Measurements from ENCODE around the gene PDE2A.

PDE2A gene

DNA sequence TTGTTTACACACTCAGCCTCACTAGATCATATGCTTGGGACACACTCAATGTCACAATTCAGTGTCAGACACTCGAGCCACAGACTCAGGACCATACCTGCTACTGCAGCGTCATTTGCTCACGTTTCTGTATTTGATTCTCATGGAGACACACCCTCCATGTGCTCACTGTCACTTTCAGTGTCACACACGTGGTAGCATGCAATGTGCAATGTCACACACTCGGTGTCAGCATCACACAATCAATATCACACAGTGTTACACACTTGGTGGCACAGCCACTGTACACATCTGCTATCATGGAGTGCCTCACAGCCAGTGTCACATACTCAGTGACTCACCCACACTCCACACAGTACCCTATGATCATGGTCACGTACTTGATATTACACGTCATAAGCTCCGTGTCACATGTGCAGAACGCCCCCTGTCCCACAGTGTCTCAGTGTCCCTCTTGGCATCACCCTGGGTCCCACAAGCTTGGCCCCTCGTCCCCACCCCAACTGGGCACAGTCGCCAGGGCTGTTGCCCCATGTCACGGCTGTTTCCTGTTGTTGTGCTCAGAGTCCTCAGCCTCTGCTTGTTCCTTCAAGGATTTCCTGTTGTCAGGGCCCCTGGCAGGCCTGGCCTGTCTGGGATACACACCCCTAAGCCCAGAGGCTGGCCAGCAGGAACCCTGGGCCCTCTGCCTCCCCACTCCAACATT lies 49.6 kb downstream of the PDE2A start:
- no peak for DNase-seq
- H3K9ac ChIP-seq (ENCODE audit: low read depth, low read length) = no peak overlapping the region
- no peaks in the 10 kb centered on the region for H3K79me2 ChIP-seq (ENCODE audit: insufficient read depth, low read length)
- H3K4me1 ChIP-seq (ENCODE audit: insufficient read depth, low read length) = no peaks in the 10 kb centered on the region
- H3K27me3 ChIP-seq (ENCODE audit: insufficient read depth, low read length, poor library complexity) = peaks cover 12% of the 10 kb centered on the region
- H3K4me3 ChIP-seq (ENCODE audit: low read depth in 1 of 2, low read length in 2 of 2) = no peak overlapping the region
- ATAC-seq (ENCODE audit: insufficient read depth, low read depth) = no peak
- no peak overlapping the region for H3K27ac ChIP-seq (ENCODE audit: low read length)
- no peak for TF ChIP-seq EZH2 (IDR thresholded peaks at IDR 0.05; ENCODE audit: borderline replicate concordance, low read depth, low read length, severe bottlenecking)
- TF ChIP-seq, protein P1, sequence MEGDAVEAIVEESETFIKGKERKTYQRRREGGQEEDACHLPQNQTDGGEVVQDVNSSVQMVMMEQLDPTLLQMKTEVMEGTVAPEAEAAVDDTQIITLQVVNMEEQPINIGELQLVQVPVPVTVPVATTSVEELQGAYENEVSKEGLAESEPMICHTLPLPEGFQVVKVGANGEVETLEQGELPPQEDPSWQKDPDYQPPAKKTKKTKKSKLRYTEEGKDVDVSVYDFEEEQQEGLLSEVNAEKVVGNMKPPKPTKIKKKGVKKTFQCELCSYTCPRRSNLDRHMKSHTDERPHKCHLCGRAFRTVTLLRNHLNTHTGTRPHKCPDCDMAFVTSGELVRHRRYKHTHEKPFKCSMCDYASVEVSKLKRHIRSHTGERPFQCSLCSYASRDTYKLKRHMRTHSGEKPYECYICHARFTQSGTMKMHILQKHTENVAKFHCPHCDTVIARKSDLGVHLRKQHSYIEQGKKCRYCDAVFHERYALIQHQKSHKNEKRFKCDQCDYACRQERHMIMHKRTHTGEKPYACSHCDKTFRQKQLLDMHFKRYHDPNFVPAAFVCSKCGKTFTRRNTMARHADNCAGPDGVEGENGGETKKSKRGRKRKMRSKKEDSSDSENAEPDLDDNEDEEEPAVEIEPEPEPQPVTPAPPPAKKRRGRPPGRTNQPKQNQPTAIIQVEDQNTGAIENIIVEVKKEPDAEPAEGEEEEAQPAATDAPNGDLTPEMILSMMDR (IDR thresholded peaks at IDR 0.05; ENCODE audit: borderline replicate concordance, extremely low read depth, low read length, poor library complexity, severe bottlenecking) = no peak
- H4K20me1 ChIP-seq (ENCODE audit: insufficient read depth, low read length) = 0 out of 2 replicates have a peak, but pooled peaks cover 3% of the 10 kb centered on the region
- H3K36me3 ChIP-seq (ENCODE audit: insufficient read depth, low read length) = no peaks in the 10 kb centered on the region
- no peak overlapping the region for H3K4me2 ChIP-seq (ENCODE audit: insufficient read depth, low read length)
- H2AFZ ChIP-seq (ENCODE audit: low read depth, low read length) = no peak overlapping the region
- H3K9me3 ChIP-seq (ENCODE audit: insufficient read depth, low read length, severe bottlenecking) = no peaks in the 10 kb centered on the region

DNA sequence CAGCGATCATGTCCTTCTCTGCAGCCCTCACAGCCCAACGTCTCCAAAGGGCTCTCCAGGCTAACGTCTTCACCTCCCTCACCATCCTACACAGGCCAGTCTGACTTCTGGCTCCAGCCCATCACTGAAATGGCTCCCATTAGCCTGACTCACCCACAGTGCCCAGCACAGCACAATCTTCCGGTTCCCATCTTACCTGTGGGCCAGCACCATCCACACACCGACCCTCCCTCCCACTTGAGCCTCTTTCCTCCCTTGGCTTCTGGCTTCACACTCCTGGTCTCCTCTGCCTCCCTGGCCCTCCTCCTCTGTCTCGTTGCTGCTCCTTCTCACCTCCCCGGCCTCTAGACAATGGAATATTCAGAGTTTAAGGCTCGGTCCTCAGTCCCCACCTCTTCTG lies 51.2 kb downstream of the PDE2A start:
- no peak overlapping the region for H3K9ac ChIP-seq (ENCODE audit: low read depth, low read length)
- no peak overlapping the region for H3K4me3 ChIP-seq (ENCODE audit: low read depth in 1 of 2, low read length in 2 of 2)
- DNase-seq (no peak), ATAC-seq (ENCODE audit: insufficient read depth, low read depth) (no peak)
- H3K4me2 ChIP-seq (ENCODE audit: insufficient read depth, low read length) = no peak overlapping the region
- H3K27ac ChIP-seq (ENCODE audit: low read length) = no peak overlapping the region
- no peak overlapping the region for H2AFZ ChIP-seq (ENCODE audit: low read depth, low read length)
- H4K20me1 ChIP-seq (ENCODE audit: insufficient read depth, low read length) = 0 out of 2 replicates have a peak, but pooled peaks cover 3% of the 10 kb centered on the region
- no peaks in the 10 kb centered on the region for H3K4me1 ChIP-seq (ENCODE audit: insufficient read depth, low read length)
- no peaks in the 10 kb centered on the region for H3K9me3 ChIP-seq (ENCODE audit: insufficient read depth, low read length, severe bottlenecking)
- no peaks in the 10 kb centered on the region for H3K36me3 ChIP-seq (ENCODE audit: insufficient read depth, low read length)
- TF ChIP-seq EZH2 (IDR thresholded peaks at IDR 0.05; ENCODE audit: borderline replicate concordance, low read depth, low read length, severe bottlenecking) = no peak
- TF ChIP-seq, protein P1 (IDR thresholded peaks at IDR 0.05; ENCODE audit: borderline replicate concordance, extremely low read depth, low read length, poor library complexity, severe bottlenecking) = no peak
- H3K79me2 ChIP-seq (ENCODE audit: insufficient read depth, low read length) = no peaks in the 10 kb centered on the region
- H3K27me3 ChIP-seq (ENCODE audit: insufficient read depth, low read length, poor library complexity) = peaks cover 7% of the 10 kb centered on the region

DNA sequence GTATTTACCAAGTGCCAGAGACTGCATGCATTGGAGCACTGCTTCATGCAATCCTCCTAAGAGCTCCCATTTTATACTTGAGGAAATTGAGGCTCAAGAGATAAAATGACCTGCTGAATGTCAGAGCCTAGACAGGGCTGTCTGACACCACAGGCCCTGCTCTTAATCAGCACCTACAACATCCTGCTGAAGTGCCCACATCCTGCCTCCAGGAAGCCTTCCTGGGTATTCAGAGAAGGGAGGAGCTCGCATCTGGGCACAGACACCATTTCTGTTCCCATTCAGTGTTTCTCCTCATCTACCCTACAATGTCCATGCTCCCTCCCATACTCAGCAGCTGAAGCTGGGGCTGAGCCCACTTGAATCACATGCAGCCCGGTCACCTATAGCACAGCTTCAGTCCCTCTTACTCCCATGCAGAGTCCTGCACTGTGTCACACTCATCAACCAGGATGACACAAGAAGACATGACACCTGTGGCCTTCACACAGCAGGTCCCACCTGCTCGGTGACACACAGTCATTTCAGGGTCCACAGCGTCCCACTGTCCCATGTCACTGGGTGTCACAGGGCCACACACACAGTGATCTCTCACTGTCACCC lies 53.1 kb downstream of the PDE2A start:
- TF ChIP-seq, protein P1 (IDR thresholded peaks at IDR 0.05; ENCODE audit: borderline replicate concordance, extremely low read depth, low read length, poor library complexity, severe bottlenecking) = no peak
- TF ChIP-seq EZH2 (IDR thresholded peaks at IDR 0.05; ENCODE audit: borderline replicate concordance, low read depth, low read length, severe bottlenecking) = no peak
- Histone ChIP-seq H2AFZ (ENCODE audit: low read depth, low read length) (no peak overlapping the region), H3K9ac (ENCODE audit: low read depth, low read length) (no peak overlapping the region), H3K36me3 (ENCODE audit: insufficient read depth, low read length) (no peaks in the 10 kb centered on the region), H3K4me2 (ENCODE audit: insufficient read depth, low read length) (no peak overlapping the region), H3K4me3 (ENCODE audit: low read depth in 1 of 2, low read length in 2 of 2) (no peak overlapping the region), H3K9me3 (ENCODE audit: insufficient read depth, low read length, severe bottlenecking) (no peaks in the 10 kb centered on the region), H3K27me3 (ENCODE audit: insufficient read depth, low read length, poor library complexity) (peaks cover 8% of the 10 kb centered on the region), H3K79me2 (ENCODE audit: insufficient read depth, low read length) (no peaks in the 10 kb centered on the region), H3K4me1 (ENCODE audit: insufficient read depth, low read length) (no peaks in the 10 kb centered on the region), H4K20me1 (ENCODE audit: insufficient read depth, low read length) (0 out of 2 replicates have a peak, but pooled peaks cover 3% of the 10 kb centered on the region), H3K27ac (ENCODE audit: low read length) (no peak overlapping the region)
- ATAC-seq (ENCODE audit: insufficient read depth, low read depth) (peak; percentile 78), DNase-seq (peak; percentile 29)
